ENCODE data around the gene FOXP1. TPM values are rescaled to one million over a fixed set of nuclear protein-coding genes. Genes with fewer than 3 reads are reported as not detected.

The FOXP1 gene
- total and polyA plus RNA-seq, 9 of the 15 experiments (the other 6 are each of a cell fraction or from before 2014, with no cell fraction given), result 7.7 to 34.5 (median 13.7) TPM

GRCh38 chr3:71417791-71418190 lies 165.7 kb downstream of the FOXP1 start (continued):
- no peak for TF ChIP-seq MLLT1 (IDR thresholded peaks at IDR 0.05)
- TF ChIP-seq MNT (conservative IDR thresholded peaks at IDR 0.05), result no peak

GRCh38 chr3:71416876-71417275 lies 166.7 kb downstream of the FOXP1 start:
- no peak overlapping the region for H3K4me3 ChIP-seq
- in situ Hi-C loops (cut with MboI), result no loop called here
- ATAC-seq, result peak; percentile 99
- no peaks in the 10 kb centered on the region for H3K36me3 ChIP-seq (ENCODE audit: control insufficient read depth, insufficient read depth, low read length)
- H3K9ac ChIP-seq (ENCODE audit: insufficient read depth in 1 of 2, low read depth in 2 of 2, low read length in 2 of 2), result peak overlapping the region in 1 of 2 experiments; percentile 5; a peak in 1 of 4 replicates
- ChIA-PET POLR2A (interaction anchor here (0.7 to 1.9 kb wide), 4 partner anchors 9 to 39 kb away, joined by 3 to 5 read pairs (median 4); no protein-coding TSS in a partner anchor), CTCF (ENCODE audit: low intra/inter-chr PET ratio) (interaction anchor here (0.5 kb wide), 1 partner anchor 170 kb away, joined by 3 read pairs; no protein-coding TSS in a partner anchor)
- intact Hi-C loops (cut with micrococcal nuclease), result loop anchor here (2.0 to 5.0 kb wide), 2 partner anchors 94 to 165 kb away; partner anchors contain the start of gene FOXP1
- no TSS peak for BruUV-seq (replicated peaks)
- 8% methylated on average over 8 of the region's 8 CpGs for WGBS (ENCODE audit: insufficient coverage, low coverage, missing lambda C conversion rate)
- no peaks in the 10 kb centered on the region for H3K27me3 ChIP-seq (ENCODE audit: control insufficient read depth in 2 of 2, insufficient read depth in 2 of 2, low read length in 2 of 2)
- FAIRE-seq, result peak; percentile 93
- no peaks in the 10 kb centered on the region for H4K20me1 ChIP-seq (replicated peaks; ENCODE audit: control insufficient read depth, insufficient read depth, low read length)
- H3K27ac ChIP-seq (ENCODE audit: extremely low read depth, low read depth, low read length), result no peak overlapping the region
- H3K9me1 ChIP-seq (ENCODE audit: control insufficient read depth, insufficient read depth, low read length), result no peaks in the 10 kb centered on the region
- no peaks in the 10 kb centered on the region; a peak in 2 of 5 replicates for H3K4me1 ChIP-seq (replicated peaks in 1 of 2; ENCODE audit: control insufficient read depth in 2 of 2, insufficient read depth in 2 of 2, low read length in 2 of 2)
- DNase-seq (ENCODE audit: extremely low read depth in 1 of 4, low spot score in 3 of 4), result peak; percentile 31 to 84 (median 56)
- H3K9me3 ChIP-seq (replicated peaks; ENCODE audit: control insufficient read depth, insufficient read depth, low read depth, low read length), result no peaks in the 10 kb centered on the region
- H3K79me2 ChIP-seq (ENCODE audit: control insufficient read depth, insufficient read depth, low read length), result no peaks in the 10 kb centered on the region
- H3K4me2 ChIP-seq (ENCODE audit: insufficient read depth, low read length), result peak overlapping the region; percentile 67
- H2AFZ ChIP-seq (ENCODE audit: low read depth, low read length), result peak overlapping the region; percentile 76
- TF ChIP-seq ZBTB17 (CRISPR knock-in tag; IDR thresholded peaks at IDR 0.05), result no peak
- TF ChIP-seq ZNF175 (CRISPR knock-in tag; IDR thresholded peaks at IDR 0.05; ENCODE audit: low read depth), result no peak
- peak; percentile 83 for TF ChIP-seq ZNF384 (IDR thresholded peaks at IDR 0.05; ENCODE audit: low read depth, low read length)
- TF ChIP-seq RAD51 (IDR thresholded peaks at IDR 0.05; ENCODE audit: borderline replicate concordance, low read depth), result no peak
- TF ChIP-seq FOXJ2 (tag; IDR thresholded peaks at IDR 0.05), result no peak
- TF ChIP-seq SMAD4 (CRISPR knock-in tag; conservative IDR thresholded peaks at IDR 0.05), result no peak
- TF ChIP-seq ZBTB2 (IDR thresholded peaks at IDR 0.05), result no peak
- no peak for TF ChIP-seq RB1 (IDR thresholded peaks at IDR 0.05; ENCODE audit: low read depth)
- no peak for TF ChIP-seq CREB5 (CRISPR knock-in tag; IDR thresholded peaks at IDR 0.05)
- no peak for TF ChIP-seq MLLT1 (IDR thresholded peaks at IDR 0.05)
- TF ChIP-seq ARNT (IDR thresholded peaks at IDR 0.05), result no peak
- TF ChIP-seq NBN (IDR thresholded peaks at IDR 0.05; ENCODE audit: low read depth), result no peak
- TF ChIP-seq PHB2 (IDR thresholded peaks at IDR 0.05; ENCODE audit: low read depth), result no peak
